Tibial nerve (tissue), 4 donors: ENCODE results near the gene MATK. TPM values are rescaled to one million over a fixed set of nuclear protein-coding genes. Genes with fewer than 3 reads are reported as not detected.

Source experiments
- DNase-seq, 2 donors: peaks; one replicate each; pipeline ENCODE4 v3.0.0-alpha.2; 2019; ENCODE audit warnings: low spot score in 2 of 2
- H3K27ac ChIP-seq, 4 donors: fragments of 200-600 bp; sonication (generic) in 3 of 4; one replicate each; pipeline ENCODE4 v1.5.1; 2017 to 2019; ENCODE audit warnings: mild to moderate bottlenecking in 1 of 4
- H3K27me3 ChIP-seq, 2 donors: fragments of 200-600 bp; sonication (generic) in 1 of 2; one replicate each; pipeline versions ENCODE4 v1.5.1 to v1.6.0; 2017 to 2019
- H3K36me3 ChIP-seq, 3 donors: fragments of 200-600 bp; sonication (generic); one replicate each; pipeline ENCODE4 v1.5.1; 2018 to 2019
- H3K4me1 ChIP-seq, 4 donors: fragments of 200-600 bp; sonication (generic) in 3 of 4; one replicate each; pipeline ENCODE4 v1.5.1; 2017 to 2019
- H3K4me3 ChIP-seq, 4 donors: fragments of 200-600 bp; sonication (generic) in 3 of 4; one replicate each; pipeline ENCODE4 v1.5.1; 2017 to 2019; ENCODE audit warnings: mild to moderate bottlenecking in 1 of 4, moderate library complexity in 1 of 4
- H3K9me3 ChIP-seq, 4 donors: fragments of 200-600 bp; sonication (generic) in 3 of 4; one replicate each; pipeline ENCODE4 v1.5.1; 2017 to 2019
- CTCF ChIP-seq, 5 experiments: fragments of 200-600 bp in 3 of 5; fragments of 450-650 bp in 2 of 5; sonication (generic) in 3 of 5; IDR thresholded peaks; one replicate each; pipeline ENCODE4 v1.5.1; 2016 to 2019; ENCODE audit warnings: antibody characterized with exemption in 5 of 5, mild to moderate bottlenecking in 3 of 5, moderate library complexity in 2 of 5
- EP300 ChIP-seq, 2 donors: sonication (generic); formaldehyde crosslinking; IDR thresholded peaks; one replicate each; pipeline ENCODE4 v1.6.1; 2017; ENCODE audit warnings: antibody characterized with exemption in 2 of 2, mild to moderate bottlenecking in 1 of 2
- POLR2A ChIP-seq, 2 donors: fragments of 450-650 bp; IDR thresholded peaks; one replicate each; pipeline ENCODE4 v1.6.1; 2017; ENCODE audit warnings: antibody characterized with exemption in 2 of 2, mild to moderate bottlenecking in 2 of 2, moderate library complexity in 2 of 2
- WGBS, 2 donors: methylation state at CpG; one replicate each; pipeline ENCODE4 v1.1.5; 2018; 5-methylcytosine and 5-hydroxymethylcytosine counted together
- total RNA-seq, 4 donors: library from RNA; depleted of rRNA; stranded (reverse); fragments of >200 nt; gene quantifications; one replicate each; pipeline ENCODE4 v1.1.0, GENCODE V29; 2016

The MATK gene
- 1 to 10 TPM in 3 of 4 donors, under 1 TPM in 1; 0.78 to 2.9 (median 2.1) TPM for total RNA-seq

GRCh38 chr19:3785938-3786824 is at the start of gene MATK:
TSS of gene MATK (minus strand) at chr19:3786381. CDS start at chr19:3785135, 1,246 bp downstream.
- Histone ChIP-seq H3K4me1 (peaks cover 0 to 14% (median 0%) of the 10 kb centered on the region in 4 donors), H3K4me3 (peak within 1 kb of the TSS in 2 of 4 donors; percentile 31 to 35), H3K9me3 (peaks cover 3 to 30% (median 10%) of the 10 kb centered on the region in 4 donors), H3K27me3 (peaks cover 0 to 37% of the 10 kb centered on the region in 2 donors), H3K27ac (no peak within 1 kb of the TSS), H3K36me3 (no peaks in the 10 kb centered on the region)
- WGBS, 2 donors = 9 to 17% methylated on average over 11 to 50 of the region's 101 CpGs
- DNase-seq = no peak
- TF ChIP-seq EP300 (IDR thresholded peaks at IDR 0.05) (no peak), POLR2A (IDR thresholded peaks at IDR 0.05) (no peak), CTCF (IDR thresholded peaks at IDR 0.05) (no peak)

- no peak overlapping the region for H3K4me3 ChIP-seq
- no peaks in the 10 kb centered on the region for H3K9me3 ChIP-seq
- no peak for DNase-seq
- H3K4me1 ChIP-seq = no peaks in the 10 kb centered on the region
- peaks cover 0 to 38% of the 10 kb centered on the region in 2 donors for H3K27me3 ChIP-seq
- no peaks in the 10 kb centered on the region for H3K36me3 ChIP-seq
- TF ChIP-seq EP300 (IDR thresholded peaks at IDR 0.05) = no peak
- TF ChIP-seq CTCF (IDR thresholded peaks at IDR 0.05) = no peak
- no peak for TF ChIP-seq POLR2A (IDR thresholded peaks at IDR 0.05)
- 79 to 94% methylated on average over 9 of the region's 9 CpGs for WGBS, 2 donors
- H3K27ac ChIP-seq = no peak overlapping the region
Measured at GRCh38 chr19:3835055-3835435, 48.9 kb upstream of the MATK start.

DNA sequence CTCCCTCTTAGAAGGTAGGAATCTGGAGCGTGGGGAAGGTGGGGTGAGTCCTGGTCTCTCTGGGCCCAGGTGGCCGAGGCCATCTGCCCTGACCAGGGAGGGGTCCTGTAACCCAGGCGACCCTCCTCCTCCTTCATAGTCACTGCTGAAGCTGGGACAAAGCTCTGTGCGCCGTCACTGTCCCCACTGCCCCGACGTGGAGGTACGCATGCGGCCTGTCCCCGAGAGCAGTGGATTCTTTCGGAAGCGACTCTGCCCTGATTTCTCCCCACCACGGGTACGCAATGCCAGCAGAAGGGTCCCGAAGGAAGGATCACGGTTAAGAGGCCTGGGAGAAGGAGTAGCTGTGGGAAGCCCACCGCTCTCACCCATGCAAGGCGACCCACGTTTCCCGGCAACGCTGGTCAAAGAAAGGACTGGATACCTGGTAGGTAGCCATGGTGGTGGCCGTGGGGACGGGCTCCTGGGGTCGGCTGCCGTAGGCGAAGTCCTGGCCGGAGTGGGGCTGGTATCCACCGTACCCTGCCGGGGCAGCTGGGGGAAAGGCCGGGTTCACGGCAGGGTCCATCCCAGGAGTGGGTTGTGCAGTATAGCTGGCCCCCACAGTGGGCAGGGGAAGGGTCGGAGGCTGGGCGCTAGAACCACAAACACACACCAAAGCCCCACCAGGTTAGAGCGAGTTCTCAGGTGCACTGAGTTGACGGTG is 48.3 kb upstream of the MATK start:
- 87% methylated on average over 27 to 35 of the region's 35 CpGs for WGBS, 2 donors

DNA sequence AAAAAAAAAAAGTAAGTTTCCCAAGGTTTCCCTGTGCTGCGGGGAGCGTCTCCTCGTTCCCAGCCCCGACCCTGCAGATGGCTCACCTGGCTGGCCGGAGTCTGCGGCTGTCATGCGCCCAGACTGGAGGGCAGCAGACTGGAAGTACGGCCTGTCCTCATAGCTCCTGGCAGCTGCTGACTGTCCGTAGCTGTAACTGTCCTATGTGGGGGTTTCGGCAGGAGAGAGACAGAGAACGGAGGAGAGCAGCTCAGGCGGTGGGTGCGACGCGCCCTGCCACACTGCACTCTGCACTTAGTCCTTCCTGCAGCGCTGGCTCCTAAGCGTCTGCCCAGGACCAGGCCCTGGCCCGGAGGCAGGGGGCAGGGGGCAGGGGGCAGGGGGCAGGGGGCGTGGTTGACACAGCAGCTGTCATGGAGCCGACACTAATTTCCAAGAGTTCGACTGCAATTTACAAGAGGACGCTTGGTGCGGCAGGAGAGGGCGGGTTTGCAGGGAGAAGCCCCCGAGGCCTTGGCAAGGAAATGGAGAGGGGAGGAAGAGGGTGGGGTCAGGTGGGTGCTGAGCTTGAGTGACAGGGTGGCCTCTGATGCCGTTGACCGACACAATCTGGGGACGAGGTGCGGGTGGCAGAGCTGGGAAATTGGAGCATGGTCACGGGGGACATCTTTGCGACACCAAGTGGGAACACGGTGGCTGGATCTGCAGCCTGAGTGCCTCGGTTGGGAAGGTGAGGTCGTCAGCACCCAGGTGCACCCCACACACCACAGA is 47.6 kb upstream of the MATK start:
- Histone ChIP-seq H3K4me3 (no peak overlapping the region), H3K27me3 (peaks cover 0 to 41% of the 10 kb centered on the region in 2 donors), H3K9me3 (no peaks in the 10 kb centered on the region), H3K4me1 (no peaks in the 10 kb centered on the region), H3K36me3 (no peaks in the 10 kb centered on the region), H3K27ac (no peak overlapping the region)
- WGBS, 2 donors = 51 to 54% methylated on average over 32 to 33 of the region's 34 CpGs
- no peak for DNase-seq
- TF ChIP-seq EP300 (IDR thresholded peaks at IDR 0.05) = no peak
- TF ChIP-seq CTCF (IDR thresholded peaks at IDR 0.05) = no peak
- no peak for TF ChIP-seq POLR2A (IDR thresholded peaks at IDR 0.05)

More for the DNA sequence above, 48.3 kb upstream of the MATK start:
- H3K4me3 ChIP-seq = no peak overlapping the region
- H3K9me3 ChIP-seq = no peaks in the 10 kb centered on the region
- no peaks in the 10 kb centered on the region for H3K36me3 ChIP-seq
- DNase-seq = no peak
- H3K27me3 ChIP-seq = peaks cover 0 to 40% of the 10 kb centered on the region in 2 donors
- no peaks in the 10 kb centered on the region for H3K4me1 ChIP-seq
- TF ChIP-seq CTCF (IDR thresholded peaks at IDR 0.05) (no peak), POLR2A (IDR thresholded peaks at IDR 0.05) (no peak), EP300 (IDR thresholded peaks at IDR 0.05) (no peak)
- no peak overlapping the region for H3K27ac ChIP-seq
